ENCODE data around the gene CALCOCO2. TPM values are rescaled to one million over a fixed set of nuclear protein-coding genes. Genes with fewer than 3 reads are reported as not detected.

Gene CALCOCO2
- total RNA-seq, 4 donors from 2014 or later: 104 to 237 (median 132) TPM

DNA sequence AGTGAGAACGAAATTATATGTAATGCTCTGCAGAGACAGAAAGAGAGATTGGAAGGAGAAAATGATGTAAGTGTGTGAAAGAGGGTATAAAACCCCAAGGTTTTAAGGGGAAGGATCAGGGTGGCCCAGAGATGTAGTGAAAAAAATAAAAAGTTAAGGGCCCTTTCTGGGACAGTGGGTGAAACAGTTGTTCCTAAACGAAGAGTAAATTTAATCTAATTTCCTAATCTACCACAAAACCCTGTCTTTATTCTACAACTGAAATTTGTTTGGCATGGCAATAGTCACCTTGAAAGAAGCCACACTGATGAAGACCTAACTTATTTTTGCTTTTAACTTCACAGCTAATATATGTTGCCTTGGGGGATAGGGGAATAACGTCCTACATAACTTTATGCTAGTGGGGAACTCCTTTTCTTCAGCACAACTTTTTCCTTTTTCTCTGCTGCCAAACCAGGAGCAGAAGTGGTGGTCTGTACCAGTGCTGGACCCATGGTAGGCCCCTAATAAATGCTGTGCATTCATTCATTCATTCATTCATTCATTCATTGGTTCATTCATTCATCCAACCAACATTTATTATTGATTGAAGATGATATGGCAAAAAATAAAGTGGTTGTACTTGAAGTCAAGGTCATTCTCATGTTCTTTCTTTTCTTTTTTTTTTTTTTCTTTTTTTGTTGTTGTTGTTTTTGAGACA, 25.4 kb downstream of the CALCOCO2 start:
- Histone ChIP-seq H3K36me3 (peaks cover 6 to 92% of the 10 kb centered on the region in 2 donors), H3K9me3 (no peaks in the 10 kb centered on the region), H3K4me1 (no peaks in the 10 kb centered on the region), H3K4me3 (no peak overlapping the region), H3K27me3 (no peaks in the 10 kb centered on the region), H3K27ac (no peak overlapping the region)
- in situ Hi-C loops (cut with MboI; ENCODE audit: low sequenced_read_pairs in 4 of 4): no loop called here
- no peak for ATAC-seq
- intact Hi-C loops (cut with DNase I; ENCODE audit: low total_unique reads): no loop called here
- TF ChIP-seq POLR2A (IDR thresholded peaks at IDR 0.05): no peak
- TF ChIP-seq, protein P1, sequence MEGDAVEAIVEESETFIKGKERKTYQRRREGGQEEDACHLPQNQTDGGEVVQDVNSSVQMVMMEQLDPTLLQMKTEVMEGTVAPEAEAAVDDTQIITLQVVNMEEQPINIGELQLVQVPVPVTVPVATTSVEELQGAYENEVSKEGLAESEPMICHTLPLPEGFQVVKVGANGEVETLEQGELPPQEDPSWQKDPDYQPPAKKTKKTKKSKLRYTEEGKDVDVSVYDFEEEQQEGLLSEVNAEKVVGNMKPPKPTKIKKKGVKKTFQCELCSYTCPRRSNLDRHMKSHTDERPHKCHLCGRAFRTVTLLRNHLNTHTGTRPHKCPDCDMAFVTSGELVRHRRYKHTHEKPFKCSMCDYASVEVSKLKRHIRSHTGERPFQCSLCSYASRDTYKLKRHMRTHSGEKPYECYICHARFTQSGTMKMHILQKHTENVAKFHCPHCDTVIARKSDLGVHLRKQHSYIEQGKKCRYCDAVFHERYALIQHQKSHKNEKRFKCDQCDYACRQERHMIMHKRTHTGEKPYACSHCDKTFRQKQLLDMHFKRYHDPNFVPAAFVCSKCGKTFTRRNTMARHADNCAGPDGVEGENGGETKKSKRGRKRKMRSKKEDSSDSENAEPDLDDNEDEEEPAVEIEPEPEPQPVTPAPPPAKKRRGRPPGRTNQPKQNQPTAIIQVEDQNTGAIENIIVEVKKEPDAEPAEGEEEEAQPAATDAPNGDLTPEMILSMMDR (IDR thresholded peaks at IDR 0.05 in 4 of 5, conservative IDR thresholded peaks at IDR 0.05 in 1 of 5): no peak
- DNase-seq: no peak

DNA sequence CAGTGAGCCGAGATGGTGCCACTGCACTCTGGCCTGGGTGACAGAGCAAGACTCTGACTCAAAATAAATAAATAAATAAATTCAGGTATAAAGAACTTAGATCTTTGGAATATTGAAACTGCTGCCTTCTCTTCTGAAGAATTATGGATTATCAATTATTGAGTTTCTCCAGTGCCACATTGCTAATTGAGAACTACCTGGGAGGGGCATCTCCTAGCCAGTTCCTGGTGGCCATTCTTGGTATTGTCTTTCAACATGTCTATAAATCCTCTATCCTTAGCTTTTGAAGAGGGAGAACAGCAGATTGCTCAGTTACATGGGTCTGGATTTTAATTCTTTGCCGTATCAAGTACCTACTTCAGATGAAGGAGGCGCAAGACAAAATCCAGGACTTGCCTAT, 29.2 kb downstream of the CALCOCO2 start:
- intact Hi-C loops (cut with DNase I; ENCODE audit: low total_unique reads): no loop called here
- Histone ChIP-seq H3K9me3 (no peaks in the 10 kb centered on the region), H3K4me3 (no peak overlapping the region), H3K4me1 (no peaks in the 10 kb centered on the region), H3K27me3 (no peaks in the 10 kb centered on the region), H3K27ac (no peak overlapping the region), H3K36me3 (peaks cover 8 to 92% of the 10 kb centered on the region in 2 donors)
- ATAC-seq (no peak), DNase-seq (no peak)
- in situ Hi-C loops (cut with MboI; ENCODE audit: low sequenced_read_pairs in 4 of 4): no loop called here
- TF ChIP-seq, protein P1 (IDR thresholded peaks at IDR 0.05 in 4 of 5, conservative IDR thresholded peaks at IDR 0.05 in 1 of 5): no peak
- TF ChIP-seq POLR2A (IDR thresholded peaks at IDR 0.05): no peak

DNA sequence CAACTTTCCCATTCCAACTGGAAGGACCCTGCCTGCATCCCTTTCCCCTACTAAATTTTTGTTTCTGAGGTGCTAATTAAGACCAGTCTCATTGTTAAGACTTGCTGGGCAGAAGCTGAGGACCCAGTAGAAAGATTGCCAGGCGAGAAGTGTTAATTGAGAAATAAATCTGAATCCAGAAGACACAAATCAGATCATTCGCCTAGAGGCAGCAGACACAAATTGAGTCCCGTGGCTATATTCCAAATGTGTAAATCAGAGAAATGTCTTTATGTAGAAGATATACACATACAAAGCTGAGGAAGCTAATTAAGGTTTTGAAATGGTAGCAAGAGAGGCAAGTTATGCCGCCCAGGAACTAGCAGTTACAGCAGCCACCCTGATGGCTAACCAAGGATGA, 29.6 kb downstream of the CALCOCO2 start:
- peaks cover 4 to 92% of the 10 kb centered on the region in 2 donors for H3K36me3 ChIP-seq
- no peak for ATAC-seq
- intact Hi-C loops (cut with DNase I; ENCODE audit: low total_unique reads): no loop called here

DNA sequence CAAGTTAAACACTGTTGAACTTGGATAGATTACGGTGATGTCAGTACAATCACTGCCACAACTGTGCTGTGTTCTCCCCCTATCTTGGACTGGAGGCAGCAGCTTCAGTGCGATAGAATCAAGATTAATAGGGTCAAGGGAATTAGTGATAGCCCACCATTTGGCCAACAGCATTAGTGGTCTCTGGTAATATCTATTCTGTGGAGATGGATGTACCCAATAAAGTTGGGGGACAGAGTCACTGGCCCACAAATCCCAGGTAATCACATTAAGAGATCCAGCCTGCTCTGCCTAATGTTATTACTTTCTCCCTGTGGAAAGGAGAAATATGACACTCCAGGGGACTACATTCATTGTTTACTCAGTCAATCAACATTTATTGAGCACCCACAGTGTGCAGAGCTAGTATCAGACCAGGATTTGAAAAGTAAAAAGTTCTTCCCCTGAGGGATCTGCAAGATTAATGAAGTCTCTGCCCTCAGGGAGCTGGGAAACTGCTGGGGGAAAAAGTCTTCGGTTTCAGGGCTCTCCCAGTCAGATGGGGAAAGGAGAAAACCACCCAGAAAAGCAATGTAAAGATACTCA, 38.2 kb downstream of the CALCOCO2 start:
- peaks cover 0 to 22% of the 10 kb centered on the region in 2 donors for H3K36me3 ChIP-seq
- no peak for ATAC-seq
- H3K27me3 ChIP-seq: no peaks in the 10 kb centered on the region
- TF ChIP-seq, protein P1 (IDR thresholded peaks at IDR 0.05 in 4 of 5, conservative IDR thresholded peaks at IDR 0.05 in 1 of 5): no peak
- no peak for TF ChIP-seq POLR2A (IDR thresholded peaks at IDR 0.05)
- no peaks in the 10 kb centered on the region for H3K9me3 ChIP-seq
- H3K4me1 ChIP-seq: peaks cover 3 to 32% of the 10 kb centered on the region in 2 donors
- intact Hi-C loops (cut with DNase I; ENCODE audit: low total_unique reads): no loop called here
- no peak overlapping the region for H3K4me3 ChIP-seq
- in situ Hi-C loops (cut with MboI; ENCODE audit: low sequenced_read_pairs in 4 of 4): no loop called here
- H3K27ac ChIP-seq: peak overlapping the region in 2 of 4 donors; percentile 72 to 79
- no peak for DNase-seq

More for the DNA sequence above, 29.6 kb downstream of the CALCOCO2 start:
- Histone ChIP-seq H3K27ac (no peak overlapping the region), H3K4me3 (no peak overlapping the region), H3K9me3 (no peaks in the 10 kb centered on the region), H3K27me3 (no peaks in the 10 kb centered on the region), H3K4me1 (no peaks in the 10 kb centered on the region)
- TF ChIP-seq, protein P1 (IDR thresholded peaks at IDR 0.05 in 4 of 5, conservative IDR thresholded peaks at IDR 0.05 in 1 of 5): no peak
- TF ChIP-seq POLR2A (IDR thresholded peaks at IDR 0.05): no peak
- no peak for DNase-seq
- in situ Hi-C loops (cut with MboI; ENCODE audit: low sequenced_read_pairs in 4 of 4): no loop called here

Data from gastrocnemius medialis (tissue), 4 donors.